Thyroid gland (tissue), 4 donors: ENCODE results near the gene WDR45. TPM values are rescaled to one million over a fixed set of nuclear protein-coding genes. Genes with fewer than 3 reads are reported as not detected.

Experiments used
- DNase-seq, 2 donors: peaks; one replicate each; pipeline ENCODE4 v3.0.0-alpha.2; 2019
- H3K27ac ChIP-seq, 3 donors: fragments of 200-600 bp; sonication (generic); 1 replicate in 2 of 3; 2 replicates in 1 of 3; pipeline ENCODE4 v1.5.1; 2016 to 2019; ENCODE audit warnings: mild to moderate bottlenecking in 1 of 3, moderate library complexity in 1 of 3
- H3K27me3 ChIP-seq: fragments of 200-600 bp; sonication (generic); one replicate; pipeline ENCODE4 v1.5.1; 2019
- H3K36me3 ChIP-seq, 2 donors: fragments of 200-600 bp; sonication (generic); one replicate each; pipeline ENCODE4 v1.5.1; 2016 to 2019
- H3K4me1 ChIP-seq, 2 donors: fragments of 200-600 bp; sonication (generic); one replicate each; pipeline ENCODE4 v1.5.1; 2017 to 2019
- H3K4me3 ChIP-seq, 3 donors: fragments of 200-600 bp; sonication (generic); replicated peaks in 1 of 3; 1 replicate in 2 of 3; 2 replicates in 1 of 3; pipeline ENCODE4 v1.5.1; 2016; ENCODE audit warnings: mild to moderate bottlenecking in 1 of 3
- H3K9me3 ChIP-seq: fragments of 200-600 bp; sonication (generic); one replicate; pipeline ENCODE4 v1.5.1; 2017
- CTCF ChIP-seq, 6 experiments: fragments of 200-600 bp in 3 of 6; fragments of 450-650 bp in 3 of 6; sonication (generic) in 3 of 6; IDR thresholded peaks; one replicate each; pipeline ENCODE4 v1.5.1; 2016 to 2019; ENCODE audit warnings: antibody characterized with exemption in 6 of 6, mild to moderate bottlenecking in 2 of 6, inconsistent platforms in 1 of 6, moderate library complexity in 1 of 6
- POLR2A ChIP-seq, 2 donors: fragments of 450-650 bp; IDR thresholded peaks; one replicate each; pipeline ENCODE4 v1.6.1; 2017; ENCODE audit warnings: antibody characterized with exemption in 2 of 2, mild to moderate bottlenecking in 2 of 2, moderate library complexity in 1 of 2
- WGBS, 2 donors: methylation state at CpG; one replicate each; pipeline ENCODE4 v1.1.5; 2017; 5-methylcytosine and 5-hydroxymethylcytosine counted together
- intact Hi-C: fragments of 100-400 bp; cut with DNase I; formaldehyde crosslinking; loops from one replicate; pipeline ENCODE4 v1.15.1; 2023
- small RNA-seq: library from RNA; depleted of rRNA; stranded (forward); fragments of <200 nt; gene quantifications from one replicate; pipeline ENCODE3, GENCODE V24; 2016
- total RNA-seq, 4 donors: library from RNA; depleted of rRNA; stranded (reverse); fragments of >200 nt; gene quantifications; one replicate each; pipeline ENCODE4 v1.2.3, GENCODE V29; 2016

Gene WDR45
- total RNA-seq, 4 donors from 2014 or later = 99.8 to 184 (median 106) TPM

DNA sequence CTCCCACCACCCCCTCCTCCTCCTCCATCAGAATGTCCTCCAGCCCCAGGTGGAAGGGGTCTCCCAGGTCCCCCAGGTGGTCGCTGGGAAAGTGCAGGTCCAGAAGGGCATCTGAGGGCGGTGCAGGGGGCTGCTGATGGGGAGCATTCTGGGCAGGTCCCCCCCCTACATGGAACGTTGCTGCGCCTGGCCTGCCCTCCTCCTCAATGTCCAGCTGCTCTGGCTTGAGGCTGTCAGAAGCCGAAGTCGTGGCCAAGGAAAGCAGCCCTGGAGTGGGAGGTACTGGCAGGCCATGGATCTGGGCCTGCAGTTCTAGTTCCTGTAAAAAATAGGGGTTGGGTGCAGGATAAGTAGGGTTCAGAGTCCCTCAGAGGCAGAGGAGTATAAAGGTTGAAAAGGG is 49.4 kb downstream of the WDR45 start:
- TF ChIP-seq CTCF (IDR thresholded peaks at IDR 0.05) (no peak), POLR2A (IDR thresholded peaks at IDR 0.05) (no peak)
- Histone ChIP-seq H3K4me1 (no peaks in the 10 kb centered on the region), H3K36me3 (peaks cover 8 to 27% of the 10 kb centered on the region in 2 donors), H3K4me3 (no peak overlapping the region), H3K27me3 (no peaks in the 10 kb centered on the region), H3K27ac (no peak overlapping the region), H3K9me3 (no peaks in the 10 kb centered on the region)
- DNase-seq = no peak
- intact Hi-C loops = no loop called here
- WGBS, 2 donors = 92% methylated on average over 4 of the region's 6 CpGs; no CpG with 5 or more reads in 1 of the 2 donors

DNA sequence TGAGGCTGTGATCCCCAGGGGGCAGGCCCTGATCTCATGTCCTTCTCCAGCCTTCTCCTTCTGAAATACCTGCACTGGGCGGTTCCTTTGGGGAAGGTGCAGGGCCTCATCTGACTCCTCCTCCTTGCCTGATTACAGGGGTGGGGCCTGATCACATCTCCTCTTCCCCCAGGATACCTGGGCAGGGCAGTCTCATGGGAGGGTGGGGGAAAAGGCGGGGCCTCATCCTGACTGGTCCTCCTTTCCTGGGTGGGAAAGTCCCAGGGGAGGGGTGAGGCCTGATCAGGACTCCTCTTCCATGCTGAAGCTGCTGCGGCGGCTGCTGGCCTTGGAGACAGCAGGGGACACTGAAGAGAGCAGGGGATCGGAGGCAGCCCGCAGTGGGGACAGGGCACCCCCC is 49.8 kb downstream of the WDR45 start:
- Histone ChIP-seq H3K4me3 (no peak overlapping the region), H3K27me3 (no peaks in the 10 kb centered on the region), H3K9me3 (no peaks in the 10 kb centered on the region), H3K27ac (no peak overlapping the region), H3K4me1 (no peaks in the 10 kb centered on the region), H3K36me3 (peaks cover 8 to 27% of the 10 kb centered on the region in 2 donors)
- intact Hi-C loops = no loop called here
- peak in 1 of 2 donors; percentile 1 for DNase-seq
- 100% methylated on average over 1 of the region's 6 CpGs for WGBS, 2 donors
- TF ChIP-seq CTCF (IDR thresholded peaks at IDR 0.05) = no peak
- no peak for TF ChIP-seq POLR2A (IDR thresholded peaks at IDR 0.05)

Small RNA genes within 50 kb of the gene (small RNA-seq; reads per million reads assigned to genes)
- not detected for gene RNU4-52P

Other genes starting within 250 kb of the WDR45 start
- gene PCSK1N, start 244.3 kb downstream of the WDR45 start, total RNA-seq = 1 to 10 TPM; 1.5 to 4.0 (median 3.4) TPM
- gene TIMM17B, start 182.1 kb downstream of the WDR45 start, total RNA-seq = 10 to 100 TPM; 34.3 to 53.1 (median 41.2) TPM
- 10 to 100 TPM; 52.4 to 76.2 (median 57.2) TPM for gene PQBP1, start 182.0 kb downstream of the WDR45 start, total RNA-seq
- gene SLC35A2, start 168.2 kb downstream of the WDR45 start, total RNA-seq = 10 to 100 TPM; 26.9 to 47.8 (median 32.3) TPM
- 10 to 100 TPM in 1 of 4 donors, 1 to 10 TPM in 3; 4.8 to 12.1 (median 5.9) TPM for gene PIM2, start 160.9 kb downstream of the WDR45 start, total RNA-seq
- gene OTUD5, start 122.3 kb downstream of the WDR45 start, total RNA-seq = 10 to 100 TPM; 33.9 to 52.4 (median 43.3) TPM
- gene KCND1, start 108.0 kb downstream of the WDR45 start, total RNA-seq = 1 to 10 TPM in 3 of 4 donors, under 1 TPM in 1; 0.54 to 1.6 (median 1.1) TPM
- gene GRIPAP1, start 77.6 kb downstream of the WDR45 start, total RNA-seq = 10 to 100 TPM; 30.6 to 33.9 (median 33.4) TPM
- gene TFE3, start 36.5 kb downstream of the WDR45 start, total RNA-seq = 100 to 1,000 TPM in 3 of 4 donors, 10 to 100 TPM in 1; 68.4 to 160 (median 118) TPM
- 10 to 100 TPM in 1 of 4 donors, 1 to 10 TPM in 3; 5.1 to 14.4 (median 6.3) TPM for gene CCDC120, start 20.9 kb downstream of the WDR45 start, total RNA-seq
- gene PRAF2, start 5.9 kb downstream of the WDR45 start, total RNA-seq = 10 to 100 TPM; 19.2 to 32.9 (median 22.1) TPM
- gene GPKOW, start 43.8 kb upstream of the WDR45 start, total RNA-seq = 10 to 100 TPM; 24.3 to 32.5 (median 28.0) TPM
- gene MAGIX, start 82.9 kb upstream of the WDR45 start, total RNA-seq = 10 to 100 TPM; 16.5 to 40.9 (median 27.5) TPM
- gene PLP2, start 92.0 kb upstream of the WDR45 start, total RNA-seq = 10 to 100 TPM in 3 of 4 donors, 1 to 10 TPM in 1; 6.2 to 25.7 (median 14.6) TPM
- 10 to 100 TPM in 1 of 4 donors, 1 to 10 TPM in 3; 8.1 to 22.4 (median 9.6) TPM for gene PRICKLE3, start 106.5 kb upstream of the WDR45 start, total RNA-seq
- gene SYP, start 120.3 kb upstream of the WDR45 start, total RNA-seq = 1 to 10 TPM; 1.9 to 4.8 (median 2.7) TPM
- gene CACNA1F, start 153.5 kb upstream of the WDR45 start, total RNA-seq = under 1 TPM in 3 of 4 donors, not detected in 1; 0.10 to 0.21 (median 0.13) TPM
- gene CCDC22, start 155.6 kb upstream of the WDR45 start, total RNA-seq = 10 to 100 TPM; 13.8 to 27.1 (median 18.8) TPM
- under 1 TPM in 2 of 4 donors, not detected in 2; 0.11 to 0.13 TPM for gene FOXP3, start 184.8 kb upstream of the WDR45 start, total RNA-seq
- 10 to 100 TPM in 3 of 4 donors, 1 to 10 TPM in 1; 7.7 to 15.7 (median 12.5) TPM for gene PPP1R3F, start 189.9 kb upstream of the WDR45 start, total RNA-seq
- not detected for gene GAGE10, start 223.8 kb upstream of the WDR45 start, total RNA-seq
- gene GAGE12J, start 242.2 kb upstream of the WDR45 start, total RNA-seq = not detected